IMR-90 (cell line): ENCODE measurements around the gene GABPA. TPM values are rescaled to one million over a fixed set of nuclear protein-coding genes. Genes with fewer than 3 reads are reported as not detected.

Experiments used
- ATAC-seq: fragments of 200-7000 bp; cut with Tn5 transposase; 2 replicates; pipeline ENCODE4 v1.9.1; 2020; ENCODE audit warnings: low read depth, mild to moderate bottlenecking, moderate library complexity
- BruUV-seq: library from RNA; stranded (reverse); fragments of 400-500 nt; replicated peaks from 2 replicates; lab custom pipeline; 2021; lab: Mats Ljungman, UMichigan
- CTCF ChIA-PET: fragments of 300-600 bp; formaldehyde crosslinking; extraction: SDS; loops from one replicate; lab custom pipeline; 2021; ENCODE audit warnings: antibody characterized with exemption; lab: Yijun Ruan, JAX
- POLR2A ChIA-PET: fragments of 300-600 bp; sonication (Branson Sonifier 250); formaldehyde crosslinking; loops from one replicate; lab custom pipeline; 2022; ENCODE audit warnings: antibody characterized with exemption; ENCODE audit not compliant: unreplicated experiment; lab: Charles Lee
- DNase-seq: peaks from one replicate; pipeline ENCODE4 v3.0.0; 2013
- H2AFZ ChIP-seq: replicated peaks from 2 replicates; pipeline ENCODE3; 2013; ENCODE audit warnings: low read length, mild to moderate bottlenecking; ENCODE audit not compliant: poor library complexity
- H2AK5ac ChIP-seq: 2 replicates; pipeline ENCODE4 v1.6.1; 2013; ENCODE audit warnings: low read depth, low read length, inconsistent platforms
- H2AK9ac ChIP-seq: replicated peaks from 2 replicates; pipeline ENCODE3; 2013; ENCODE audit warnings: mild to moderate bottlenecking, low read depth, low read length, moderate library complexity; ENCODE audit not compliant: poor library complexity
- H2BK120ac ChIP-seq: 2 replicates; pipeline ENCODE4 v1.6.1; 2013; ENCODE audit warnings: low read depth, low read length, inconsistent platforms
- H2BK15ac ChIP-seq: 3 replicates; pipeline ENCODE4 v1.6.1; 2013; ENCODE audit warnings: low read depth, low read length, inconsistent platforms
- H2BK20ac ChIP-seq: 2 replicates; pipeline ENCODE4 v1.6.1; 2013; ENCODE audit warnings: low read depth, mild to moderate bottlenecking, inconsistent platforms, low read length, moderate library complexity
- H2BK5ac ChIP-seq: 2 replicates; pipeline ENCODE4 v1.6.1; 2013; ENCODE audit warnings: mild to moderate bottlenecking, low read depth, low read length, inconsistent platforms; ENCODE audit not compliant: poor library complexity, severe bottlenecking
- H3K14ac ChIP-seq: replicated peaks from 2 replicates; pipeline ENCODE4 v1.6.1; 2013; ENCODE audit warnings: low read depth, low read length, inconsistent platforms
- H3K18ac ChIP-seq: 2 replicates; pipeline ENCODE4 v1.6.1; 2013; ENCODE audit warnings: low read depth, low read length, control low read depth
- H3K23ac ChIP-seq: 2 replicates; pipeline ENCODE4 v1.6.1; 2013; ENCODE audit warnings: low read depth, low read length, inconsistent platforms
- H3K27ac ChIP-seq: 2 replicates; pipeline ENCODE4 v1.5.1; 2013; ENCODE audit warnings: mild to moderate bottlenecking, control low read depth, low read length; ENCODE audit not compliant: insufficient read depth
- H3K27me3 ChIP-seq: 2 replicates; pipeline ENCODE4 v1.6.1; 2013; ENCODE audit warnings: low read length; ENCODE audit not compliant: control insufficient read depth, insufficient read depth
- H3K36me3 ChIP-seq: 2 replicates; pipeline ENCODE4 v1.6.1; 2013; ENCODE audit warnings: low read length, mixed read lengths; ENCODE audit not compliant: control insufficient read depth, insufficient read depth
- H3K4ac ChIP-seq: 2 replicates; pipeline ENCODE4 v1.6.1; 2013; ENCODE audit warnings: low read depth, low read length, inconsistent platforms
- H3K4me1 ChIP-seq: 2 replicates; pipeline ENCODE4 v1.6.1; 2013; ENCODE audit warnings: low read length, mixed read lengths; ENCODE audit not compliant: control insufficient read depth, insufficient read depth
- H3K4me2 ChIP-seq: 2 replicates; pipeline ENCODE4 v1.6.1; 2013; ENCODE audit warnings: low read depth, mild to moderate bottlenecking, control low read depth, low read length, moderate library complexity
- H3K4me3 ChIP-seq: 2 replicates; pipeline ENCODE4 v1.5.1; 2013; ENCODE audit warnings: low read depth, mild to moderate bottlenecking, control low read depth, low read length, moderate library complexity; ENCODE audit not compliant: insufficient read depth
- H3K56ac ChIP-seq: 2 replicates; pipeline ENCODE4 v1.6.1; 2013; ENCODE audit warnings: low read length, inconsistent platforms; ENCODE audit not compliant: insufficient read depth; ENCODE audit errors: extremely low read depth
- H3K79me1 ChIP-seq, 2 experiments: 2 replicates each; pipeline ENCODE4 v1.6.1; 2013; ENCODE audit warnings: low read length in 2 of 2, inconsistent platforms in 1 of 2, low read depth in 1 of 2
- H3K9ac ChIP-seq: 2 replicates; pipeline ENCODE4 v1.6.1; 2013; ENCODE audit warnings: low read depth, low read length, control low read depth
- H3K9me1 ChIP-seq: 2 replicates; pipeline ENCODE4 v1.6.1; 2013; ENCODE audit warnings: low read length, inconsistent platforms; ENCODE audit not compliant: insufficient read depth
- H3K9me3 ChIP-seq: 2 replicates; pipeline ENCODE4 v1.6.1; 2013; ENCODE audit warnings: low read length; ENCODE audit not compliant: control insufficient read depth, insufficient read depth
- H4K20me1 ChIP-seq: 2 replicates; pipeline ENCODE4 v1.6.1; 2013; ENCODE audit warnings: low read length, inconsistent platforms; ENCODE audit not compliant: insufficient read depth
- H4K5ac ChIP-seq: 2 replicates; pipeline ENCODE4 v1.6.1; 2013; ENCODE audit warnings: mild to moderate bottlenecking, low read depth, low read length, control low read depth
- H4K8ac ChIP-seq, 2 experiments: 2 replicates each; pipeline ENCODE4 v1.6.1; 2013; ENCODE audit warnings: low read depth in 2 of 2, low read length in 2 of 2, control low read depth in 1 of 2, inconsistent platforms in 1 of 2
- H4K91ac ChIP-seq: 2 replicates; pipeline ENCODE4 v1.6.1; 2013; ENCODE audit warnings: low read depth, low read length, inconsistent platforms; ENCODE audit not compliant: insufficient read depth
- RCOR1 ChIP-seq: IDR thresholded peaks from 2 replicates; pipeline ENCODE4 v1.6.1; 2012; ENCODE audit warnings: mild to moderate bottlenecking, low read length, improper control_type of control experiment; ENCODE audit not compliant: insufficient replicate concordance
- SMC3 ChIP-seq: fragments of 150-350 bp; IDR thresholded peaks from 2 replicates; pipeline ENCODE4 v1.6.1; 2016; ENCODE audit warnings: low read depth, mild to moderate bottlenecking, antibody characterized with exemption, low read length, moderate library complexity
- dilution Hi-C: fragments of 300-500 bp; cut with HindIII; formaldehyde crosslinking; loops from one replicate; pipeline ENCODE4 v1.14.3; 2018; ENCODE audit warnings: low sequenced_read_pairs; ENCODE audit not compliant: unreplicated experiment
- in situ Hi-C: fragments of 300-500 bp; cut with MboI; formaldehyde crosslinking; loops from 3 replicates; pipeline ENCODE4 v1.14.3; 2019; ENCODE audit warnings: low sequenced_read_pairs, inconsistent platforms, mixed read lengths
- intact Hi-C: fragments of 100-400 bp; cut with micrococcal nuclease; formaldehyde crosslinking; loops from 2 replicates; pipeline ENCODE4 v1.10.0; 2022
- polyA plus RNA-seq, 3 experiments: library from polyadenylated mRNA; depleted of rRNA; stranded (reverse); fragments of >200 nt; gene quantifications; 2 replicates each; pipeline ENCODE4 v1.2.3, GENCODE V29; 2012; ENCODE audit warnings: low replicate concordance in 1 of 3
- total RNA-seq: library from RNA; depleted of rRNA; stranded (reverse); fragments of >200 nt; gene quantifications from 2 replicates; pipeline ENCODE4 v1.2.3, GENCODE V29; 2012
- TF ChIP-seq, protein P1 (sequence below): conservative IDR thresholded peaks from 2 replicates; pipeline ENCODE4 v1.5.1; 2012; ENCODE audit warnings: mild to moderate bottlenecking, low read depth, low read length, improper control_type of control experiment
- TF ChIP-seq, protein P2 (sequence below): fragments of 150-350 bp; IDR thresholded peaks from 2 replicates; pipeline ENCODE4 v1.6.1; 2017; ENCODE audit warnings: mild to moderate bottlenecking, antibody characterized with exemption, low read length, low read depth

Gene GABPA
- total and polyA plus RNA-seq, 2 of the 4 experiments (the other 2 are of a cell fraction): 9.0 to 17.0 TPM

GRCh38 chr21:25756190-25756932 is 21.6 kb downstream of the GABPA start (continued):
- TF ChIP-seq SMC3: no peak

DNA sequence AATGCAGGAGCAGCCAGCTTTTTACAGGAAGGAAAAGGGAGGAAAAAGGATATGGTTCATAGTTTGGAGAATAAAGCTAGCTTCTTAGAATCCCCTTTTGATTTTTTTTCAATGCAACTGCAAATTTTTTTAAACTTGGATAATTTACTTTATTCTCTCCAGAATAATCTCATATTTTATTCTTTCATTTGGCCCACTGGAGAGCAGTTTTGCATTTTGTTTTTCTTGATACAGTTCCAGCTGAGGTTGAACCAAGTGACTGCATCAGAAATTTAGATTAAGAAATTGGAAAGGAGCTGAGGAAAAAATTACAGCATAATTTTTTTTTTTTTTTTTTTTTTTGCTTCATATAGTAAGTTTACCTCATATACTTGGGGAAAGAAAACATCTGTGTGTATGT is 22.8 kb downstream of the GABPA start:
- Histone ChIP-seq H3K4me3 (no peak overlapping the region), H3K56ac (no peak overlapping the region), H3K23ac (no peak overlapping the region), H3K14ac (no peak overlapping the region), H4K91ac (no peak overlapping the region), H3K27ac (no peak overlapping the region), H3K79me1 (0 out of 4 replicates have a peak, but pooled peaks cover 3 to 4% of the 10 kb centered on the region in 2 experiments), H3K9ac (no peak overlapping the region), H3K9me1 (no peaks in the 10 kb centered on the region; the same call in 1 of the 2 replicates), H4K20me1 (no peaks in the 10 kb centered on the region), H2AFZ (no peak overlapping the region), H2AK9ac (no peak overlapping the region), H4K8ac (no peak overlapping the region), H4K5ac (no peak overlapping the region), H2BK20ac (no peak overlapping the region), H3K27me3 (no peaks in the 10 kb centered on the region), H2AK5ac (no peak overlapping the region), H3K9me3 (no peaks in the 10 kb centered on the region), H2BK120ac (no peak overlapping the region), H3K18ac (no peak overlapping the region), H2BK15ac (no peak overlapping the region), H3K4me1 (peaks cover 5% of the 10 kb centered on the region), H3K4ac (no peak overlapping the region), H3K4me2 (no peak overlapping the region), H3K36me3 (peaks cover 11% of the 10 kb centered on the region; the same call in 1 of the 2 replicates), H2BK5ac (no peak overlapping the region)
- DNase-seq (no peak), ATAC-seq (no peak)
- intact Hi-C loops (no loop called here), dilution Hi-C loops (no loop called here), in situ Hi-C loops (no loop called here)
- ChIA-PET POLR2A (no interaction called here), CTCF (no interaction called here)
- BruUV-seq: no TSS peak
- TF ChIP-seq, protein P1, sequence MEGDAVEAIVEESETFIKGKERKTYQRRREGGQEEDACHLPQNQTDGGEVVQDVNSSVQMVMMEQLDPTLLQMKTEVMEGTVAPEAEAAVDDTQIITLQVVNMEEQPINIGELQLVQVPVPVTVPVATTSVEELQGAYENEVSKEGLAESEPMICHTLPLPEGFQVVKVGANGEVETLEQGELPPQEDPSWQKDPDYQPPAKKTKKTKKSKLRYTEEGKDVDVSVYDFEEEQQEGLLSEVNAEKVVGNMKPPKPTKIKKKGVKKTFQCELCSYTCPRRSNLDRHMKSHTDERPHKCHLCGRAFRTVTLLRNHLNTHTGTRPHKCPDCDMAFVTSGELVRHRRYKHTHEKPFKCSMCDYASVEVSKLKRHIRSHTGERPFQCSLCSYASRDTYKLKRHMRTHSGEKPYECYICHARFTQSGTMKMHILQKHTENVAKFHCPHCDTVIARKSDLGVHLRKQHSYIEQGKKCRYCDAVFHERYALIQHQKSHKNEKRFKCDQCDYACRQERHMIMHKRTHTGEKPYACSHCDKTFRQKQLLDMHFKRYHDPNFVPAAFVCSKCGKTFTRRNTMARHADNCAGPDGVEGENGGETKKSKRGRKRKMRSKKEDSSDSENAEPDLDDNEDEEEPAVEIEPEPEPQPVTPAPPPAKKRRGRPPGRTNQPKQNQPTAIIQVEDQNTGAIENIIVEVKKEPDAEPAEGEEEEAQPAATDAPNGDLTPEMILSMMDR: no peak
- TF ChIP-seq, protein P2, sequence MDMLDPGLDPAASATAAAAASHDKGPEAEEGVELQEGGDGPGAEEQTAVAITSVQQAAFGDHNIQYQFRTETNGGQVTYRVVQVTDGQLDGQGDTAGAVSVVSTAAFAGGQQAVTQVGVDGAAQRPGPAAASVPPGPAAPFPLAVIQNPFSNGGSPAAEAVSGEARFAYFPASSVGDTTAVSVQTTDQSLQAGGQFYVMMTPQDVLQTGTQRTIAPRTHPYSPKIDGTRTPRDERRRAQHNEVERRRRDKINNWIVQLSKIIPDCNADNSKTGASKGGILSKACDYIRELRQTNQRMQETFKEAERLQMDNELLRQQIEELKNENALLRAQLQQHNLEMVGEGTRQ: no peak
- TF ChIP-seq RCOR1: no peak
